ENCODE measurements around the gene IQCH. TPM values are rescaled to one million over a fixed set of nuclear protein-coding genes. Genes with fewer than 3 reads are reported as not detected.

The IQCH gene
- total RNA-seq, 2 experiments from 2014 or later, result 1.3 to 1.4 TPM

DNA sequence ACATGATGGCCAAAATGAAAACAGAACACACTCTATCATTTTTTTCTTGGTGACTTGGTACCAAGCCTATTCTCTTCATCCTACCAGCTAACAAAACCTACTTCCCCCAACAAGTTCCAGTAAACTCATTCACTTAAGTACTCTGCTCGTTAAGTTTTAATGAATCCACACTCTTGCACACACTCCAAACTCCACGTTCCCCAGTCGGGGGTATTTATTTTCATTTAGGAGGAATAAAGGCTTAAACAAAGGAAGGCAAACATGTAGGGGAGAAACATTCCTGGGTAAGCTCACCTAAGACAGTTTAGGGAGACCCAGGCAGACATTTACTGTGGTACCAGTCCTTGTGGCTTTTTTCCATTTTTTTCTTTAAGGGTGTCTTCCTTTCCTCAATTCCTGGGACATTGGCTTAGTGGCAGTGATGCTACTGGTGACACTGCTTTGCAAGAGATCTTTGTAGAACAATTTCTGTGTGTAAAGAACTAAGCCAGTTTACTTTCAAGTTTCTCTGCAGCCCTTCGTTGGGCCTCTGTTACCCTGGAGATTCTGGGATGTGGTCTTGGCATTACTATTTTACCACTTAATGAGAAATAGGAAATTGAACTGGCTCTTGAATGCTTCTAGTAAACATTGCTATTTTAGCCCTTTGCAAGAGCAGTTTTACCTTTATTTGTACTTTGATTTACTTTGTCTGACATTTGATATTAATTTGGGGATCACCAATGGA, 149.0 kb downstream of the IQCH start:
- H3K27ac Mint-ChIP-seq, result no peak overlapping the region
- H3K4me1 Mint-ChIP-seq, result no peaks in the 10 kb centered on the region
- DNase-seq, result no peak
- H3K36me3 Mint-ChIP-seq, result no peaks in the 10 kb centered on the region
- H3K4me3 Mint-ChIP-seq, result no peak overlapping the region
- no peaks in the 10 kb centered on the region for H3K27me3 Mint-ChIP-seq
- no peaks in the 10 kb centered on the region for H3K9me3 Mint-ChIP-seq

DNA sequence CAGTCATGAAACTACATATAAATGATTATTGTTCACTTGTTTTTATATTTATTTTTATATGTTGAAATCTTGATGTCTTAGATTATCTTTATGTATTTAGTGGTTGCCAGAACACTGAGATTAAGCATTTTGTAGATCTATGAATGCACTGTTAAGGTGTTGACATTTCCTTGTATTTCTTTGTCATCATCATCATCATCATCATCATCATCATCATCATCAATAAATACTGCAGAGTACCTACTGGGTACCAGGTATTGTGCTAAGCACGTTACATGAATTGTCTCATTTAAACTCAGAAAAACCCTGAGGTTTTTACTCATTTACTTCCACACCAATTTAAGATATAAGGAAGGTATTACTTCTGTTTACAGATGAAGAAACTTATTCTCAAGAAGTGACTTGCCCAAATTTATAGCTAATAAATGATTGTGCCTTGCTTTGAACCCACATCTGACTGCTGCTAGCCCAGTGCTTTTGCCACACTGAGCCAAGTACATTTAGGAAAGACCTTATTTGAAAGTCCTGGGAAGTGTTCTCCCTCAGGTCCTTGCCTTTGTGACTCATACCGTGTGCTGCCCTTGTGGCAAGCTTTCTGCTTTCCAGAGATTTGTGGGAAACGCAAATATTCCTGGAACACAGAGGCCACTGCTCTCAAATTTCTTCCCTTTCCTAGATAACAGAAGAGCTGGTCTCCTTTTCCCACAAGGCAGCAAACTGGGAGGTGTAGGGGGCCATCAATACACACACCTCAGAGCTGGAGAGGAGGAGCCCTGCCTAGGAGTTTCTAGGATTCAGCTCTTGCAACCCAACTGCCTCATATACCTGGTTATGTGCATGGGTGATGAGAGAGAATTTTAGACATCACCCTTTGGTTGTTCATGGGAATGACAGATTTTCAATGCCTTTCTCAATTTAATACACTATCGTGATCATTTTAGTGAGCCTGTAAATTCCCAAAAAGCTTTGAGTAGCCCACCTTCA, 150.9 kb downstream of the IQCH start:
- Mint-ChIP-seq H3K36me3 (no peaks in the 10 kb centered on the region), H3K27me3 (no peaks in the 10 kb centered on the region), H3K27ac (no peak overlapping the region), H3K9me3 (no peaks in the 10 kb centered on the region), H3K4me3 (no peak overlapping the region), H3K4me1 (no peaks in the 10 kb centered on the region)
- DNase-seq, result no peak

DNA sequence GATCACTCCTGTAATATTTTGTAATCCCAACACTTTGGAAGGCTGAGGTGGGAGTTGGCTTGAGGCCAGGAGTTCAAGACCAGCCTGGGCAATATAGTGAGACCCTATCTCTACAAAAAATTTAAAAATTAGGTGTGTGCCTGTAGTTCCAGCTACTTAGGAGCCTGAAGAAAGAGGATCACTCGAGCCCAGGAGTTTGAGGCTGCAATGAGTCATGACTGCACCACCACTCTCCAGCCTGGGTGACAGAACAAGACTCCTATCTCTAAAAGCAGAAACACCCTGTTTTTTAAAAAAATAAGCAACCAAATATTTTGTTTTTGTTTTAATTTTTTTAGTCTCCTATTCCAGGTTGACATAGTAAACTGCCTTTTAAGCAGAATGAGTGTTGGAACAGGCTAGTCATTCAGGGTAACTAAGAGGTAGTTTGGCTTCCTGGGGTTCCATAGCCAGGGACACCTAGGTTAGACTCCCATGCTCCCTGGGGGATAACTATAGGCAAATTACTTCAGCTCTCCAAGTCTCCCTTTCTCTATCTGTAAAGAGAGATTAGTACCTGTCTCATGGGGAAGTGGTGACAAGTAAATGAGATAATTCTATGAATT, 151.8 kb downstream of the IQCH start:
- Mint-ChIP-seq H3K9me3 (no peaks in the 10 kb centered on the region), H3K4me3 (no peak overlapping the region), H3K36me3 (no peaks in the 10 kb centered on the region), H3K27ac (no peak overlapping the region), H3K4me1 (no peaks in the 10 kb centered on the region), H3K27me3 (no peaks in the 10 kb centered on the region)
- no peak for DNase-seq

DNA sequence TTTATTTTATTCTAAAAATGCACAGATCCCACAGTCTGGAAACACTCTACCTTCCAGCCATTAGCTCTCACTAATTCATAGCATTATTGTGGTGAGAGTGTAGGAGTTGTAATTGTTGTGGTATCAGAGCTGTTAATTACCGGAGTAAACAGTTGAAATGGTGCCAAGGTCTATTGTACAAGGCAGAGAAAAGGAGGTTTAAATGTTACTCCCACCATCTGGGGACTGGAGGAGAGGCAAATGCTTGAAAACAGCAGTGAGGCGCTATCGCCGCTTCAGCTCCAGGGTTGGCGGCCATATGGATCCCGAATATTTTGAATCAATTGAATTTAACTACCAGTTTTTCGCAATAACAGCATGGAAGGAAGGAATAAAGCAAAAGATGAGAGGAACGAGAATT, 153.2 kb downstream of the IQCH start:
- no peaks in the 10 kb centered on the region for H3K4me1 Mint-ChIP-seq
- no peak for DNase-seq
- no peak overlapping the region for H3K4me3 Mint-ChIP-seq
- H3K9me3 Mint-ChIP-seq, result no peaks in the 10 kb centered on the region
- H3K36me3 Mint-ChIP-seq, result peaks cover 2% of the 10 kb centered on the region
- H3K27ac Mint-ChIP-seq, result no peak overlapping the region
- H3K27me3 Mint-ChIP-seq, result no peaks in the 10 kb centered on the region

DNA sequence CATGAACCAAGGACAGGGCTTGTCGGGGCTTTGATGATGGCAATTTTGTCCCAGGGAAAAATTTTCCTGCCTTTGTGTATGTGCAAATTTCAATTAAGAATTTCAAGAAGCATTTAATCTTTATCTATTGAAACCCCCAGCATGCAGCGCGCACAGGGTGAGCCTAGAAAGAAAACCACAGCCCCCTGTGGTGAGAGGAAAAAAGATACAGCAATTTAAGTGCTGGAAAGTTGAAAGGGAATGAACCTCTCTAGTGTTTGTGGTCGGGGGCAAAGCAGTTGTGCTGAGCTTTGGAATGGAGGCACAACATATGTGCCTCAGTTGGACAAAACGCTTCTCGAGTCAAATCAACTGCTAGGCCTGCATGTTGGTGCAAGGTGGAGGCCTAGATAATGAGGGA, 154.6 kb downstream of the IQCH start:
- no peak overlapping the region for H3K27ac Mint-ChIP-seq
- no peaks in the 10 kb centered on the region for H3K27me3 Mint-ChIP-seq
- no peak for DNase-seq
- H3K9me3 Mint-ChIP-seq, result no peaks in the 10 kb centered on the region
- H3K36me3 Mint-ChIP-seq, result peaks cover 2% of the 10 kb centered on the region
- no peak overlapping the region for H3K4me3 Mint-ChIP-seq
- H3K4me1 Mint-ChIP-seq, result no peaks in the 10 kb centered on the region

DNA sequence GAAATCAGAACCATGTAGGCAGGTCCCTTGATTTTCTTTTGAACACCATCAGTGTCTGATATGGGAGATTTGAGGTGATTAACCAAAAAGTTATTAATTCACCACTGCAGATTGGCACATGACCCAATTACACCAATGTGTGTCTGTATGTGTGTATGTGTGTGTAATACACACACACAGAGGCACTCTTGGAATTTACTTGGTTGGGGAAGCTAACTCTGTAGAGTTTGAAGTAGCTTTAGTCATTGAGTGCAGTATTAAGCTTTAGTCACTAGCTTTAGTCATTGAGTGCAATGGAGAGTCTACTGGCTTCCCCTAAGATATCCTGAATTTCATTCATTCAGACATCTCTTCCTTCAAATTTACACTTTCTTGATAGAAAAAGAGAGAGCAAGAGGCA, 156.9 kb downstream of the IQCH start:
- Mint-ChIP-seq H3K36me3 (peaks cover 2% of the 10 kb centered on the region), H3K27me3 (no peaks in the 10 kb centered on the region), H3K27ac (no peak overlapping the region), H3K9me3 (no peaks in the 10 kb centered on the region), H3K4me3 (no peak overlapping the region), H3K4me1 (no peaks in the 10 kb centered on the region)
- DNase-seq, result no peak

DNA sequence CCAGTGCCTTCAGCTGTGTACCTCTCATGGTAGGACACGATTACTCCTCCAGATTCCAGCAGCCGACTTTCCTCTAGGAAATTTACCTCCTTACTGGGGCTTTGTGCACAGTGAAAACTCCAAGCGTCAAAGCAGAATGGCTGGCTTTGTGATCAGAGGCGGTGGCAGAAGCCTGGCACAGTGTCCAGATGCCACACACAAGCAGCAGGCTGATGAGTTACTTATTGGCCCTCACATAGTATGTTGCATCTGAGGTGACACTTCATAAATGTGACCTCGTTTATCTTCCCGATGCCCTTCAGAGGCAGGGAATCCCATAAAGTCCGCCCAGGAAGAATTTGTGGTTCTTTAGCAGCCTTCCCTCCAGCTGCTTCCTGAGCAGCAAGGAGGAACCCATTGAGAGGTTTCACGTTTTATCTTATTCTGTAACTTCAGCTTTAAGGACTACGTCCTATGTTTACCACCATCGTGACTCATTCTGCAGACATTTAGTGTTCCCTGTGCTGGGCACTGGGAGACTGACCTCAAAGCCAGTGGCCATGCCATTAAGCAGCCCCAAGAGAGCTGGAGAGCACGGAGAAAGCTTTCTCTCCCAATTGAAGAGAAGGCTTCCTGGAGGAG, 159.3 kb downstream of the IQCH start:
- no peaks in the 10 kb centered on the region for H3K9me3 Mint-ChIP-seq
- DNase-seq, result no peak
- H3K27me3 Mint-ChIP-seq, result no peaks in the 10 kb centered on the region
- H3K27ac Mint-ChIP-seq, result no peak overlapping the region
- H3K4me3 Mint-ChIP-seq, result no peak overlapping the region
- H3K36me3 Mint-ChIP-seq, result peaks cover 2% of the 10 kb centered on the region
- H3K4me1 Mint-ChIP-seq, result no peaks in the 10 kb centered on the region

DNA sequence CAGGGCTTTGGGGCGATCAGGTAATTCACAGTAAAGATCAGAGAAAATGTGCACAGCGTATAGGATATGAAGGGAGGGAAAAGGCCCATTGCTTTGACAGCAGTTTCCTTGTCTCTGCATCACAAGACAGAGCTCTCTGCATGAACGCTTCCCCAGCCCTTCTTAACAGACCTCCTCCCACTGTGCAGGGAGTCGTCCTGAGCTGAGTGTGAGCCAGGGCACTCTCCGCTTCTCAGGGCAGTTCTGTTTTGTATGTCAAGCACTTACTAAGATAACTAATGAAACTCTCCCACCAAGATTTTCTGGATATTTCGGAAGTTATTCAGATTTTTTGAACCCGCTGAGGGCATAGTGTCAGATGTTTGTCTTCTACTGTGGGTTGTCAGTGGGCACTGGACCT, 160.6 kb downstream of the IQCH start:
- H3K36me3 Mint-ChIP-seq, result peaks cover 2% of the 10 kb centered on the region
- H3K9me3 Mint-ChIP-seq, result no peaks in the 10 kb centered on the region
- H3K4me3 Mint-ChIP-seq, result no peak overlapping the region
- no peak overlapping the region for H3K27ac Mint-ChIP-seq
- no peak for DNase-seq
- no peaks in the 10 kb centered on the region for H3K4me1 Mint-ChIP-seq
- H3K27me3 Mint-ChIP-seq, result no peaks in the 10 kb centered on the region

DNA sequence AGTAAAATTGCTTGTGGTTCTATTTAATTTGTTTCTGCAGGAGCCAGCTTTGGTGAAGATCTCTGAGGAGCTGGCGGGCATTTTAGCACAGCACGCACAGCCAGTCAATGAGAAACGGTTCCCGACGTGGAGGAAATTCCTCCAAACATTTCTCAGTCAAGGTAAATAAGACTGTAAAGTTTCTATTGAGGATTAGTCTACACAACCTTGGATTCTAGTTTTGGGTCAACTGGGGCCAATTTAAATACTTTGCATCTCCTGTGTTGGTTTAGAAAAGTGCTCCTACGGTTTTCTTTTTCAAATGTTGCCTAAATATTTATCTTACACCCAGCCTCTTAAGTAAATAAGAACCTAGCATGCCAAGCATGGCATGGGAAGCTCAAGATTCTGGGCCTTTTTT, 162.3 kb downstream of the IQCH start:
- no peaks in the 10 kb centered on the region for H3K4me1 Mint-ChIP-seq
- H3K27me3 Mint-ChIP-seq, result no peaks in the 10 kb centered on the region
- peaks cover 2% of the 10 kb centered on the region for H3K36me3 Mint-ChIP-seq
- no peak for DNase-seq
- no peak overlapping the region for H3K27ac Mint-ChIP-seq
- H3K9me3 Mint-ChIP-seq, result no peaks in the 10 kb centered on the region
- H3K4me3 Mint-ChIP-seq, result no peak overlapping the region

DNA sequence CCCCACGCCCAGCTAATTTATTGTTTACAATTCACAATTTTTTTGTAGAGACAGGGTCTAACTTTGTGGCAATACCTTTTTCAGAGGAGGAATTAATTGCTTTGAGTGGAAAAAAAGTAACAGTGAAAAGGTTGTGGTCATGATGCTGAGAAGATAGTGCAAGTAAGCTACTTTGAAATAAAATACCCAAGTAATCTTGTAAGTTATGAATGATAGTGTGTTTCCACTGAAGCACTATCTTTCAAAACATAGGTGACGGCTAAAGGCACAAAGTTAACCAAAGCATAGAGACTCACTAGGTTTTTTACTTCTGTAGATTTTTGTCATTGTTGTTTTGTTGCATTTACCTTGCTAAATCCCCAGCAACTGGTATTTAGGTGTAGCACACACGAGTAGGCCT, 165.1 kb downstream of the IQCH start:
- Mint-ChIP-seq H3K4me3 (no peak overlapping the region), H3K27me3 (no peaks in the 10 kb centered on the region), H3K9me3 (no peaks in the 10 kb centered on the region), H3K36me3 (no peaks in the 10 kb centered on the region), H3K27ac (no peak overlapping the region), H3K4me1 (no peaks in the 10 kb centered on the region)
- no peak for DNase-seq

DNA sequence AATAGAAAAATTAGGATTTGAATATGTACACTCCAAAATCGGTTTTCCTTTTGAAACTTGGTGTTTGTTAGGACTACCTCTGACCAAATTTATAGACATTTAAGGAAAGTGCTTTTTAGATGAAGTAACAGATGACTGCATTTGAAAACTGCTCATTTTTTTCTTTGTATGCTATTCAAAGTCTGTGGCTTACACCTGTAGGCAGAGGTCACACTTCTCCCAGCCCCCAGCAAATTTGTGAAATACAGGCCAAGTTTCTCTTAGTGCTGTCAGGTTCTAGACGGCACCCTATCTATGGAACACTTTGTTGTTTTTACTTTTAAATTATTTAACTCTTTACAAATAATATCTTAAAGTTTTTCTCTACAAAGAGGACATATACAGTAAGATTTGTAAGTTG, 165.6 kb downstream of the IQCH start:
- H3K27ac Mint-ChIP-seq, result no peak overlapping the region
- H3K9me3 Mint-ChIP-seq, result no peaks in the 10 kb centered on the region

DNA sequence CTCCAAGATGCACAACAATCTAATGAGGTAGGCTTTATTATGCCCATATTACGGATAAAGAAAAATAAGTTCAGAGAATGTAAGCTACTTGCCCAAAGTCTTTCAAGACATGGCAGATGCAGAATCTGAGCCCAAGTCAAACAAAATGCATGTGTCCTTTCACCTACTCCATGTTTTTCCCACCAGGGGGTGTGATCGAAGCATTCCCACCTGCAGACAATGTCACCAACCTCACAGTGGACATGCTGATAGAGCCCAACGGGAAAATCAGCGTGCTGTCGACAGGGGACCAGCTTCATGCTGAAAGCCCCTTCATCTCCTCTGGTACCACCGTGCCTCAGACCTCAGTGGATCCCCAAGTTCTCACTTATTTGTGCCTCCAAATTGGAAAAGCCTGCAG, 166.5 kb downstream of the IQCH start:
- no peaks in the 10 kb centered on the region for H3K27me3 Mint-ChIP-seq
- no peaks in the 10 kb centered on the region for H3K9me3 Mint-ChIP-seq
- H3K4me1 Mint-ChIP-seq, result no peaks in the 10 kb centered on the region
- H3K4me3 Mint-ChIP-seq, result no peak overlapping the region
- DNase-seq, result no peak
- H3K27ac Mint-ChIP-seq, result no peak overlapping the region
- H3K36me3 Mint-ChIP-seq, result no peaks in the 10 kb centered on the region

More for the DNA sequence above, 165.6 kb downstream of the IQCH start:
- Mint-ChIP-seq H3K4me1 (no peaks in the 10 kb centered on the region), H3K36me3 (no peaks in the 10 kb centered on the region), H3K27me3 (no peaks in the 10 kb centered on the region), H3K4me3 (no peak overlapping the region)
- DNase-seq, result no peak

DNA sequence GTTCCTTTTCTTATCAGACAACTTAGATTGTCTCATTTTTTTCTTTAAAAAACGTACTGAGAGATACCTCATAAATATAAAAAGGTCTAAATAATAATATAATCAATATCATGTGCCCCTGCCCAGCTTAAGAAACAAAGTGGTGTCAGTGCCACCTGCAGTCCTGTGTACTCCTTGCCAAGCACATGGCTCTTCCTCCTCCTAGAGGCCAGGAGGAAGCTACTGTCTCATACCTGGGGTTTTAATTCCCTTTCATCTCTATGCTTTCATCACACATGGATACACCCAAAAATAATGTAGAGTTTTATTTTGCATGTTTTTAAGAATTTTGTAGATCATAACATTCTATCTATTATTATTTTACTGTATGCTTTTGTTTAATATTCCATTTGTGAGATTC, 167.7 kb downstream of the IQCH start:
- no peak overlapping the region for H3K4me3 Mint-ChIP-seq

DNA sequence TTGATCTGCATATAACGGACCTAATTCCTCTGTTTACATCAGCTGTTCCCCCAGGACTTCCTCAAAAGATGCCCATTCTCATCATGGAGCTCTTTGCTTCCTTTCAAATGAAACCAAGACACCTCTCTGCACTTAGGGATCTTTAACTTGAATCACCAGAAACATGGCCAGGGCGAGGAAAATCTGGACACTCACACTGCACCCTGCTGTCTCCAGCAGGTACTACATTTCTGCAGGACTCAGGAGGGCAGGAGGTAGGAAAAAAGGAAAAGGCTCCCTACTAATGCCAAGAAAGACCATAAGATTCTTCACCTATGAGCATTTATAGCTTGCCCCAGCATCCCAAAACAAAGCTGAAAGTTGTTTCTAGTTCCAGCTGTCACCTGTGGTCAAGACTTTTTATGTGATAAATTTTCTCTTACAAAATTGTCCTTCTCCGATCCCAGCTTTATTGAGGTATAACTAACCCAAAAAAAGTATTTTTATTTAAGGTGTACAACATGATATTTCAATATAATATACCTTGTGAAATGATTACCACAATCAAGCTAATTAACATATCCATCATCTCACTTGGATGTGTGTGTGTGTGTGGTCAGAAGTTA, 179.0 kb downstream of the IQCH start:
- peak; percentile 16 for DNase-seq
- no peak overlapping the region for H3K27ac Mint-ChIP-seq
- no peaks in the 10 kb centered on the region for H3K27me3 Mint-ChIP-seq
- peaks cover 2% of the 10 kb centered on the region for H3K4me1 Mint-ChIP-seq
- no peaks in the 10 kb centered on the region for H3K36me3 Mint-ChIP-seq
- no peaks in the 10 kb centered on the region for H3K9me3 Mint-ChIP-seq
- no peak overlapping the region for H3K4me3 Mint-ChIP-seq

More for the DNA sequence above, 167.7 kb downstream of the IQCH start:
- DNase-seq, result no peak
- Mint-ChIP-seq H3K4me1 (no peaks in the 10 kb centered on the region), H3K9me3 (no peaks in the 10 kb centered on the region), H3K27me3 (no peaks in the 10 kb centered on the region), H3K27ac (no peak overlapping the region), H3K36me3 (no peaks in the 10 kb centered on the region)

All from activated naive CD8-positive, alpha-beta T cell treated with anti-CD3 and anti-CD28 coated beads for 36 hours (primary cell).